ENCODE measurements around the gene SRGAP1.

Gene SRGAP1

DNA sequence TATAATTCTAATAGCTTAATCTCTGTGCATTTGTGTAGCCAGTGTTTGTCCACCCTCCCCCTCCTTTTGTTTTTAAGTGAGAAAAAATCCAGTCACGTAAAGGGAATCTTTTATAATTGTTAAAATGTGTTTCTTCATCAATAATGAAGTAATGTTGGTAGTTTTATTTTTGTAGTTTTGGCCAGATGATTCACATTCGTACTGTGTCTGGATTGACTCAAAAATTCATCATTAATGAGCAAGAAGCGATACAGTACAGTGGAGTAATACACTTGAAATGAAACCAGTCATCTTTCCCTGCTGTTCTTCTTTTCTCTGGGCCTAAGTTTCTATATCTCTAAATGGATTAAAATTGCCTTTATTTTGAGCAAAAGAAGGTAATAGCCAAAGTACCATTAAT, 86.5 kb downstream of the SRGAP1 start:
- no peak for TF ChIP-seq CTCF (IDR thresholded peaks at IDR 0.05; ENCODE audit: extremely low read depth, insufficient read depth, missing control alignments)

GRCh38 chr12:63931703-63932102, 87.2 kb downstream of the SRGAP1 start:
- DNase-seq (ENCODE audit: low spot score): no peak
- in situ Hi-C loops (cut with MboI; ENCODE audit: low pct_unique_long_range_greater_than_20kb, low sequenced_read_pairs, unreplicated experiment): no loop called here
- TF ChIP-seq CTCF (IDR thresholded peaks at IDR 0.05; ENCODE audit: extremely low read depth, insufficient read depth, missing control alignments): no peak

More for the DNA sequence above, 86.5 kb downstream of the SRGAP1 start:
- no peak for DNase-seq (ENCODE audit: low spot score)
- in situ Hi-C loops (cut with MboI; ENCODE audit: low pct_unique_long_range_greater_than_20kb, low sequenced_read_pairs, unreplicated experiment): no loop called here

- in situ Hi-C loops (cut with MboI; ENCODE audit: low pct_unique_long_range_greater_than_20kb, low sequenced_read_pairs, unreplicated experiment): no loop called here
- no peak for DNase-seq (ENCODE audit: low spot score)
- no peak for TF ChIP-seq CTCF (IDR thresholded peaks at IDR 0.05; ENCODE audit: extremely low read depth, insufficient read depth, missing control alignments)
Observed at GRCh38 chr12:63934936-63935335, 90.4 kb downstream of the SRGAP1 start.

- in situ Hi-C loops (cut with MboI; ENCODE audit: low pct_unique_long_range_greater_than_20kb, low sequenced_read_pairs, unreplicated experiment): no loop called here
- no peak for DNase-seq (ENCODE audit: low spot score)
- TF ChIP-seq CTCF (IDR thresholded peaks at IDR 0.05; ENCODE audit: extremely low read depth, insufficient read depth, missing control alignments): no peak
Observed at GRCh38 chr12:63935361-63935760, 90.9 kb downstream of the SRGAP1 start.

DNA sequence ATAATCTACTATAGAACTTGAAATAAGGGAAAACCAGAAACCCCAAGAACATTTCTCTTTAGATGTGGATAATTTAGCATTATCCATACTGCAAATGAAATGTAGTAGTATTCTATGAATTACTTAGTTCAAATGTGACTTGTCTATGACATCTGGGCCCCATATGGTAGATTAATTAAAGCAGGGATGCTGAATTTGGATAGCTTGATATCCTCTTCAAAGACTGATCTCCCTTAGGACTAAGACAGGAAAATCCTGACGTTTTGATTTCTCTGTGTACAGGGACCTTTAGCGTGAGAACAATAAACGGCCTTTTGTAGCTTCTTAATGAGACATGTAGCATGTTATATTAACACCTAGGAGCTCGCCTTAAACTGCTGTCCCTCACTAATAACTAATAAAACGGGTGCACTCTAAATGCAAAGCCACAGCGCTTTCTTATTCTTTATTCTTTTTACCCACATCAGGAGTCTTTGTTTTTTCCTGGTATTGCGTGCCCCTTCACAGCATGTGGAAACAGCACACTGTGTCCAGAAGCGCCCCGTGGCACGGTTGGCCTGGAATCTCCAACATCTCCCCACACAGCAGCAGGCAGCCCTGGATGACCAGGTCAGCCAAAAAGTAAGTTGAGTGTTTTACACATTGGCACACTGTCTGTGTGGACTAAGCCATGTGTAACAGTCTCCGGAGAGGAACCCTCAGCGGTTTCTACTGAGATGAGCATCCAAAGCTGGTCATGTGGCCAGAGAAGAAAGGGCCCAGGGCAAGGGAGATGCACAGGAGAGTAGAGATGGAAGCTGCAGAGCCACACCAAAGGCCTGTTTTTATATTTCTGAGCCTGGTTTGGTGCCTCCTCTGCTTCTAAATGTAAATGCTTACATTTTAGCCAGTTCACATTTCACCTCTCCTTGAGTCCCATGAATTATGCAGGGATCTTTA, 93.1 kb downstream of the SRGAP1 start:
- TF ChIP-seq CTCF (IDR thresholded peaks at IDR 0.05; ENCODE audit: extremely low read depth, insufficient read depth, missing control alignments): no peak
- DNase-seq (ENCODE audit: low spot score): no peak
- in situ Hi-C loops (cut with MboI; ENCODE audit: low pct_unique_long_range_greater_than_20kb, low sequenced_read_pairs, unreplicated experiment): no loop called here

DNA sequence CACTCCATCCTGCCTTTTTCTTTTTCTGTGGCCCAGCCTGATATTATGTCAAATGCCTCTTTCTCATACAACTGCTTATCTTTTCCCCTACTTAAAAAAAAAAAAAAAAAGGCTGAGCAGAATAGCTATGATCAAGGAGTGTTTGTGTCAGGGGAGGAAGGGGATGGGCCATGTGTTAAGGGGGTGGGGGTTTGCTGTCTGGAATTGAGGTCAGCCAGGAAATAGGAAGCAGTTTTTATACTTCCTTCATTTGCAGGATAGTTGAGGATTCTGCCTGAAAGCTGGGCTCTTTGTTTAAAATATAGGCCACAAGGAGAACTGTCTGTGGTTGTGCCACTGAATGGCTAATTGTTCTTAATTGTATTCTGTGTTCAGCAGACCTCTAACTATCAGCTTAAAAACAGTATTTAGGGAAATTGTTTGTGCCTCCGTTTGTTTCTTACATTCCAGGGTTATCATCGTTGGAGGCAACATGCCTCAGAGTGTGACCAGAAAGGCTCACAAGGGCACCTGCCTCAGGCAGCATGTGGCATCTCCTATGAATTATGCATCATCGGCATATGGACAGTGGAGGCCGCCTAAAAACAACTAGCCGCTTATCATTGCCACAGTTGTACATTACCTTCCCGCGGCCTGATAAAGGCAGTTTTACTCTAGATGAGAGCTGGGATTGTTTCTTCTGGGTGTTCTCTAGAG, 96.0 kb downstream of the SRGAP1 start:
- in situ Hi-C loops (cut with MboI; ENCODE audit: low pct_unique_long_range_greater_than_20kb, low sequenced_read_pairs, unreplicated experiment): no loop called here
- DNase-seq (ENCODE audit: low spot score): no peak
- TF ChIP-seq CTCF (IDR thresholded peaks at IDR 0.05; ENCODE audit: extremely low read depth, insufficient read depth, missing control alignments): no peak

All from GM13977 (cell line).